ENCODE measurements around the gene RADX. TPM values are rescaled to one million over a fixed set of nuclear protein-coding genes. Genes with fewer than 3 reads are reported as not detected.

The RADX gene
- total and polyA plus RNA-seq, 10 donors = 2.7 to 19.4 (median 5.9) TPM

DNA sequence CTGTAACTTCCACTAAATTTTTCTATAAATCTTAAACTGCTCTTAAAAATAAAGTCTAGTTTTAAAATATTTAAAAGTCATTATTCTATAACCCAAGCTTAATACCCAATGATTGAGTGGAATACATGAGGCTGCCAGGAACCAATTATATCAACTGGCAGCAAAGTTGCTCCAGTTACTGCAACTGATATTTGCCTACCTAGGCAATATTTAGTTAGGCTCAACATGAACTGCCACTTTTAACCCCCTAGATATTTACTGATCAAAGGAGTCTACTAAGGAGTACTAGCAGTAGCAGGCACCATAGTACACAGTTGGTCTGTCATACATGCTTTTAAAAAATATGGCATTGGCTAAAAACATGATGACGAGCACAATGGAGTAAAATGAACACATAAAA is 29.9 kb upstream of the RADX start:
- intact Hi-C loops (cut with DNase I; ENCODE audit: low total_unique reads) = no loop called here
- no peaks in the 10 kb centered on the region for H3K4me1 ChIP-seq
- H3K36me3 ChIP-seq = no peaks in the 10 kb centered on the region
- peaks cover 0 to 6% (median 0%) of the 10 kb centered on the region in 7 donors for H3K27me3 ChIP-seq (replicated peaks in 1 of 7)
- TF ChIP-seq, protein P1, sequence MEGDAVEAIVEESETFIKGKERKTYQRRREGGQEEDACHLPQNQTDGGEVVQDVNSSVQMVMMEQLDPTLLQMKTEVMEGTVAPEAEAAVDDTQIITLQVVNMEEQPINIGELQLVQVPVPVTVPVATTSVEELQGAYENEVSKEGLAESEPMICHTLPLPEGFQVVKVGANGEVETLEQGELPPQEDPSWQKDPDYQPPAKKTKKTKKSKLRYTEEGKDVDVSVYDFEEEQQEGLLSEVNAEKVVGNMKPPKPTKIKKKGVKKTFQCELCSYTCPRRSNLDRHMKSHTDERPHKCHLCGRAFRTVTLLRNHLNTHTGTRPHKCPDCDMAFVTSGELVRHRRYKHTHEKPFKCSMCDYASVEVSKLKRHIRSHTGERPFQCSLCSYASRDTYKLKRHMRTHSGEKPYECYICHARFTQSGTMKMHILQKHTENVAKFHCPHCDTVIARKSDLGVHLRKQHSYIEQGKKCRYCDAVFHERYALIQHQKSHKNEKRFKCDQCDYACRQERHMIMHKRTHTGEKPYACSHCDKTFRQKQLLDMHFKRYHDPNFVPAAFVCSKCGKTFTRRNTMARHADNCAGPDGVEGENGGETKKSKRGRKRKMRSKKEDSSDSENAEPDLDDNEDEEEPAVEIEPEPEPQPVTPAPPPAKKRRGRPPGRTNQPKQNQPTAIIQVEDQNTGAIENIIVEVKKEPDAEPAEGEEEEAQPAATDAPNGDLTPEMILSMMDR (IDR thresholded peaks at IDR 0.05 in 8 of 11, conservative IDR thresholded peaks at IDR 0.05 in 3 of 11) = no peak
- TF ChIP-seq POLR2AphosphoS5 (IDR thresholded peaks at IDR 0.05) (no peak), POLR2A (IDR thresholded peaks at IDR 0.05) (no peak)
- H3K27ac ChIP-seq = no peak overlapping the region
- no peak for DNase-seq
- H3K4me3 ChIP-seq = no peak overlapping the region
- WGBS, 5 donors = 59 to 100% (median 74%) methylated on average over 1 of the region's 1 CpG
- H3K9me3 ChIP-seq = peaks cover 0 to 18% (median 4%) of the 10 kb centered on the region in 8 donors

DNA sequence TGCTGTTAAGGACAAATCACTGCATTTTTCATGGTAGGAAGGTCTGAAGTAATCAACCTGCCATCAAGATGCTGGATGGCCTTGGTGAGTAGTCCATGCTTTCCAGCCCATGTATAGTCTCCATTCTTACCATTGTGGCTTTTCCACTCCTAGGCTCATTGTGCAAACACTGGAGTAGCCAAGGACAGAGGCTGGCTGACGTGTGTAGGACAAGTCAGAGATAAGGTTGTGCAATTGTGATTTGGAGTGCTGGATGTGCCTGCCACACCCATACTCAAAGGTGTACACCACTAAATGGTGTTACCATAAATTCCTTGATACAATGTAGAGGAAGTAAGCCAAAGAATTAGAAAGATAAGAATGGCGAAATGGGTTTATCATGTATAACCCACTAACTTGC is 26.3 kb upstream of the RADX start:
- intact Hi-C loops (cut with DNase I; ENCODE audit: low total_unique reads) = no loop called here
- no peaks in the 10 kb centered on the region for H3K4me1 ChIP-seq
- 48 to 88% (median 70%) methylated on average over 2 of the region's 2 CpGs for WGBS, 5 donors
- H3K27me3 ChIP-seq (replicated peaks in 1 of 7) = peaks cover 0 to 2% (median 0%) of the 10 kb centered on the region in 7 donors
- no peaks in the 10 kb centered on the region for H3K9me3 ChIP-seq
- TF ChIP-seq, protein P1 (IDR thresholded peaks at IDR 0.05 in 8 of 11, conservative IDR thresholded peaks at IDR 0.05 in 3 of 11) = no peak
- TF ChIP-seq POLR2AphosphoS5 (IDR thresholded peaks at IDR 0.05) (no peak), POLR2A (IDR thresholded peaks at IDR 0.05) (no peak)
- DNase-seq = no peak
- no peak overlapping the region for H3K27ac ChIP-seq
- H3K4me3 ChIP-seq = no peak overlapping the region
- H3K36me3 ChIP-seq = no peaks in the 10 kb centered on the region

DNA sequence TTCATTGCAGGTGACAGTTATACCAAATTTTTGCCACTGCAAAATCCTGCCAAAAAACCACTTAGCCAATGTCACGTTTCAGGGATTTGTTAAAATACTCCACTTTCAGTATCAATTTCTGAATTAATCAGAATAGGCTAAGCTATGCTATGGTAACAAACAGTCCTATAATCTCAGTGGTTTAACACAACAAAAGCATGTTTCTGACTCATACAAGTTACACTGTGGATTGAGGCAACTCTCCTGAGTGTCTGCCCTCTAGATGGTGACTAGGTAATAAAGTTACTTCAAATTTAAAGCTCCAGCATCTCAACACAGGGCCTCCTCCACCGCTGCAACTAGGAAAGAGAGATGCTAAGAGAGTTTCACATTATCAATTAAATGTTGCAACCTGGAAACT is 23.0 kb upstream of the RADX start:
- intact Hi-C loops (cut with DNase I; ENCODE audit: low total_unique reads) = no loop called here
- 40 to 77% (median 54%) methylated on average over 2 of the region's 2 CpGs for WGBS, 5 donors
- Histone ChIP-seq H3K27me3 (replicated peaks in 1 of 7) (no peaks in the 10 kb centered on the region), H3K9me3 (no peaks in the 10 kb centered on the region), H3K27ac (no peak overlapping the region), H3K4me1 (no peaks in the 10 kb centered on the region), H3K36me3 (no peaks in the 10 kb centered on the region), H3K4me3 (no peak overlapping the region)
- TF ChIP-seq, protein P1 (IDR thresholded peaks at IDR 0.05 in 8 of 11, conservative IDR thresholded peaks at IDR 0.05 in 3 of 11) = no peak
- no peak for DNase-seq

DNA sequence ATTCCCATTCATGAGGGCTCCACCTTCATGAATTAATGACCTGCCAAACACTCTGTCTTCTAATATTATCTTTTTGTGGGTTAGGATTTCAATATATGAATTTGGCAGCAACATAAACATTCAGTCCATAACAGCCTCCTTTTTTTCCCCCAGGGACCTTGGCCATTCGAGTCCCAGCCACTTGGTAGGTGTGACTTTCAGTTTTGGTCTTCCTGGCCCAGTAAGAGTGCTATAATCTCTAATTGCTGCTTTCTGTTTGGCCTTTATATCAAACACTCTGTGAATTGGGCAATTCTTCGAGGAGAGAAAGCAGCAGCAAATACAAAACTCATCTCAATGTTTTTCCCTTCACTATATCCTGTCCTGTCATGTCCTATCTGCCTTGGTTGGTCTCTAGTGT is 12.4 kb upstream of the RADX start:
- DNase-seq = no peak

More for the DNA sequence above, 12.4 kb upstream of the RADX start:
- H3K9me3 ChIP-seq = no peaks in the 10 kb centered on the region
- no peaks in the 10 kb centered on the region for H3K4me1 ChIP-seq
- no peak overlapping the region for H3K27ac ChIP-seq
- peaks cover 0 to 16% (median 0%) of the 10 kb centered on the region in 7 donors for H3K27me3 ChIP-seq (replicated peaks in 1 of 7)
- 40 to 66% (median 56%) methylated on average over 2 of the region's 2 CpGs for WGBS, 5 donors
- intact Hi-C loops (cut with DNase I; ENCODE audit: low total_unique reads) = no loop called here
- H3K4me3 ChIP-seq = no peak overlapping the region
- TF ChIP-seq POLR2AphosphoS5 (IDR thresholded peaks at IDR 0.05) (no peak), POLR2A (IDR thresholded peaks at IDR 0.05) (no peak)
- TF ChIP-seq, protein P1 (IDR thresholded peaks at IDR 0.05 in 8 of 11, conservative IDR thresholded peaks at IDR 0.05 in 3 of 11) = no peak
- H3K36me3 ChIP-seq = no peaks in the 10 kb centered on the region

Measured in spleen (tissue), 11 donors.